WI38 (cell line): ENCODE measurements around the gene CCL5.
"Not testable (repeated sequence)": the region's sequence is repeated elsewhere in the genome, so short reads cannot be mapped to it uniquely, and the experiment has no call there.

Experiments
- H3K4me3 ChIP-seq: 2 replicates; pipeline ENCODE4 v1.5.1; 2011; ENCODE audit warnings: low read depth, mild to moderate bottlenecking, control low read depth, low read length
- CTCF ChIP-seq: IDR thresholded peaks from 2 replicates; pipeline ENCODE4 v1.5.1; 2012; ENCODE audit warnings: low read depth, mild to moderate bottlenecking, control low read depth, low read length

Gene CCL5

GRCh38 chr17:35898283-35899070, 18.3 kb upstream of the CCL5 start:
- no peak overlapping the region for H3K4me3 ChIP-seq
- no peak for TF ChIP-seq CTCF

- not testable (repeated sequence) for H3K4me3 ChIP-seq
Measured at GRCh38 chr17:35897772-35898171, 17.6 kb upstream of the CCL5 start.

GRCh38 chr17:35895636-35896587, 15.8 kb upstream of the CCL5 start:
- TF ChIP-seq CTCF = no peak
- H3K4me3 ChIP-seq = no peak overlapping the region

GRCh38 chr17:35894206-35894605, 14.0 kb upstream of the CCL5 start:
- no peak overlapping the region for H3K4me3 ChIP-seq
- no peak for TF ChIP-seq CTCF

- no peak for TF ChIP-seq CTCF
- H3K4me3 ChIP-seq = no peak overlapping the region
Measured at GRCh38 chr17:35893751-35894150, 13.6 kb upstream of the CCL5 start.

GRCh38 chr17:35892091-35893035, 12.2 kb upstream of the CCL5 start:
- no peak for TF ChIP-seq CTCF
- H3K4me3 ChIP-seq = no peak overlapping the region

GRCh38 chr17:35891269-35891668, 11.1 kb upstream of the CCL5 start:
- H3K4me3 ChIP-seq = no peak overlapping the region
- no peak for TF ChIP-seq CTCF
